GM19467 (cell line): Measurements from ENCODE around the gene EIF2B4.
"Not testable (repeated sequence)": the region's sequence is repeated elsewhere in the genome, so short reads cannot be mapped to it uniquely, and the experiment has no call there.

Experiments used
- ATAC-seq: cut with Tn5 transposase; IDR thresholded peaks from one replicate; pipeline ENCODE4 v1.9.1; 2021; ENCODE audit warnings: mild to moderate bottlenecking, moderate library complexity; ENCODE audit not compliant: unreplicated experiment

The EIF2B4 gene

GRCh38 chr2:27350106-27350693 is 19.9 kb downstream of the EIF2B4 start:
- no peak for ATAC-seq

- ATAC-seq: no peak
Observed at GRCh38 chr2:27347641-27348040, 22.5 kb downstream of the EIF2B4 start.

- ATAC-seq: no peak
Observed at GRCh38 chr2:27336173-27336572, 34.0 kb downstream of the EIF2B4 start.

GRCh38 chr2:27335311-27335710 is 34.8 kb downstream of the EIF2B4 start:
- no peak for ATAC-seq

GRCh38 chr2:27324720-27325119 is 45.4 kb downstream of the EIF2B4 start:
- ATAC-seq: no peak

- no peak for ATAC-seq
Observed at GRCh38 chr2:27323596-27324285, 46.4 kb downstream of the EIF2B4 start.

- peak; percentile 86 for ATAC-seq
Observed at GRCh38 chr2:27322766-27323595, 47.2 kb downstream of the EIF2B4 start, which contains the start of gene MPV17. Gene MPV17 (minus strand): TSS chr2:27323097. CDS start chr2:27322517, 580 bp downstream.

- no peak for ATAC-seq
Observed at GRCh38 chr2:27322301-27322765, 47.8 kb downstream of the EIF2B4 start.

- no peak for ATAC-seq
Observed at GRCh38 chr2:27320958-27321543, 49.1 kb downstream of the EIF2B4 start.

- not testable (repeated sequence) for ATAC-seq
Observed at GRCh38 chr2:27319839-27320238, 50.3 kb downstream of the EIF2B4 start.

- no peak for ATAC-seq
Observed at GRCh38 chr2:27316655-27317412, 53.3 kb downstream of the EIF2B4 start.

- no peak for ATAC-seq
Observed at GRCh38 chr2:27315122-27315521, 55.0 kb downstream of the EIF2B4 start.

- ATAC-seq: no peak
Observed at GRCh38 chr2:27314709-27315108, 55.4 kb downstream of the EIF2B4 start.
